Skeletal muscle tissue (tissue), 4 donors: ENCODE results near the gene PUM2. TPM values are rescaled to one million over a fixed set of nuclear protein-coding genes. Genes with fewer than 3 reads are reported as not detected.
"Not testable (repeated sequence)": the region's sequence is repeated elsewhere in the genome, so short reads cannot be mapped to it uniquely, and the experiment has no call there.

ENCODE experiments used
- H3K27ac ChIP-seq: one replicate; pipeline ENCODE4 v1.7.0; 2013; ENCODE audit warnings: mild to moderate bottlenecking, low read depth, low read length, inconsistent platforms
- H3K27me3 ChIP-seq, 3 donors: one replicate each; pipeline ENCODE4 v1.7.0; 2013; ENCODE audit warnings: low read length in 3 of 3; ENCODE audit not compliant: control insufficient read depth in 3 of 3, insufficient read depth in 3 of 3
- H3K36me3 ChIP-seq, 3 donors: one replicate each; pipeline ENCODE4 v1.7.0; 2013; ENCODE audit warnings: low read length in 3 of 3; ENCODE audit not compliant: control insufficient read depth in 3 of 3, insufficient read depth in 3 of 3
- H3K4me1 ChIP-seq, 3 donors: one replicate each; pipeline ENCODE4 v1.7.0; 2013; ENCODE audit warnings: low read length in 3 of 3, mild to moderate bottlenecking in 3 of 3; ENCODE audit not compliant: control insufficient read depth in 3 of 3, insufficient read depth in 3 of 3
- H3K4me3 ChIP-seq, 3 donors: one replicate each; pipeline ENCODE4 v1.7.0; 2013; ENCODE audit warnings: low read length in 3 of 3
- H3K9ac ChIP-seq, 3 donors: one replicate each; pipeline ENCODE4 v1.7.0; 2013; ENCODE audit warnings: low read length in 3 of 3, mild to moderate bottlenecking in 3 of 3, moderate library complexity in 2 of 3, low read depth in 1 of 3
- H3K9me3 ChIP-seq, 3 donors: one replicate each; pipeline ENCODE4 v1.7.0; 2013; ENCODE audit warnings: low read length in 3 of 3; ENCODE audit not compliant: control insufficient read depth in 3 of 3
- total RNA-seq: library from RNA; depleted of rRNA; stranded (reverse); fragments of >200 nt; gene quantifications from one replicate; pipeline ENCODE4 v1.2.3, GENCODE V29; 2014
- donor health status: Osteomylitis.

PUM2 gene
- total RNA-seq, 1 donor from 2014 or later, result 80.4 TPM

DNA sequence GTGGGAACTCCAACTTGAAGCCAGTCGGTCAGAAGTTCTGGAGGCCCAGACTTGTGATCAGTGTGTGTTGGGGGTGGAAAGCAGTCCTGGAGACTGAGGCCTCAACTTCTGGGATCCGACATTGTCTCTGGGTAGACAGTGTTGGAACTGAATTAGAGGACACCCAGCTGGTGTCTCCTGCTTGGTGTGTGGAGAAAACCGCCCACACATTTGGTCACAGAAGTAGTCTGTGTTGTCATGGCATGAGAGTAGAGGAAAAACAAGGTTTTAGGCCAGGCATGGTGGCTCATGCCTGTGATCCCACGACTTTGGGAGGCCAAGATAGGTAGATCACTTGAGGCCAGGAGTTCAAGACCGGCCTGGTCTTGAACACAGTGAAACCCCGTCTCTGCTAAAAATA lies 51.5 kb downstream of the PUM2 start:
- Histone ChIP-seq H3K36me3 (peaks cover 7 to 22% (median 15%) of the 10 kb centered on the region in 3 donors), H3K4me1 (no peaks in the 10 kb centered on the region), H3K9ac (no peak overlapping the region), H3K27ac (no peak overlapping the region), H3K27me3 (no peaks in the 10 kb centered on the region), H3K9me3 (no peaks in the 10 kb centered on the region), H3K4me3 (no peak overlapping the region)

DNA sequence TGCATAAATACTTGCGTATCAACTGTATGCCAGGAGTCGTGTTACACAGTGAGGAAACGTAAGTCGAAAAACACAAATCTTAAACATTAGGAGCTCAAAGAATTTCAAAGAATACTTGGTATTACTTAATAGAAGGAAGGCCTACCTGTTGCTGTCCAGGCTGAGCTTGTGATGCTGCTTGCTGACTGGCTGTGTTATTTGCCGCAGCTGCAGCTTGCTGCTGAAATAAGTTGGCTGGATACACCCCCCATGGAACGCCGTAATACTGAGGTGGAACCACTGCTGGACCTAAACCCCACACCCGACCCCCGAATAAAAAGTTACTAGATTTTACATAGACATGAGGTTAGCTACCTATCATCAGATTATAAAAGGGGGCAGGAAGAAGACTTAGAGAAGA lies 56.4 kb downstream of the PUM2 start:
- no peaks in the 10 kb centered on the region for H3K4me1 ChIP-seq
- H3K36me3 ChIP-seq, result peaks cover 10 to 27% (median 15%) of the 10 kb centered on the region in 3 donors
- no peak overlapping the region for H3K9ac ChIP-seq
- no peaks in the 10 kb centered on the region for H3K27me3 ChIP-seq
- H3K27ac ChIP-seq, result no peak overlapping the region
- H3K9me3 ChIP-seq, result no peaks in the 10 kb centered on the region
- H3K4me3 ChIP-seq, result no peak overlapping the region

DNA sequence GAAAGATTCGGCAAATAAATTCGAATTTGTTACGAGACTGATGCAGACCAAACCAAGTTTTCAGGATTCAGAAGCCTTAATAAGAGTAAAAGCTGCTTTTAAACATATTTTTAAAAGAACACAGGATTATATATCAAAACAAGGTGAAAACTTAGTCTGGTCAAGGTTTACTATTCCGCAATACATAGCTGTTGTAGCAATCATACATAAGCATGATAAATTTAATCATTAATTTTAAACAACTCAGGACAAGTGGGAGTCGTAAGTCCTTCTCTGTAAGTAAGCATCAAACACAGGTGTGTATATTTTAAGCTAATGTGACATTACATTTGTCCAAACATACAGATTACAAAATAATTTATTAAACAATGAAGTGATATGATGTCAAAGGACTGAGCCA lies 57.7 kb downstream of the PUM2 start:
- H3K36me3 ChIP-seq, result peaks cover 9 to 27% (median 10%) of the 10 kb centered on the region in 3 donors

DNA sequence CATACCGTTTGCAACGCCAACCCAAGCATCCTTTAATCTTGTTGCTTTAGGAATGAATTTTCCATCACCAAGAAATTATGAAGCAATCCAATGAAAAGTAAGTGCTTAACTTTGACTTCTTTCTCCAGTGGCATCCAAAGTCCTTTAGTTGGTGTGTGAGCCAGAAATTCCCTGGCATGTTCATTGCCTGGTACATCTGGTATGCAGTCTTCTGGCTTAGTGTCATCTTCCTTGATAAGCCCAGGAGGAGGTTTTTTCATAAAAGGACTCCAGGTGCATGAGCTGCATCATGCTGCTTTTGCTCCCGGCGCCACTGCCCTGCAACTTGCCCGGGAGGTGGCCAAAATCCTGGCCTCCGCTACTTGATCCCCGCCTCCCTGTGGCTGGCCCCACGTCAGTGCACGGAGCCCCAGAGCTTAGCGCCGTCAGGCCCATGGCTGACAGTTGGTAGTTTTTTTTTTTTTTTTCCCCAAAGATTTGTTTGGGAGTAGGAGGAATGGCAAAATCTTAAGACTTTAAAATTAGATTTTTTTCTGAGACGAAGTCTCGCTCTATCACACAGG lies 58.7 kb downstream of the PUM2 start:
- Histone ChIP-seq H3K9ac (no peak overlapping the region), H3K27ac (no peak overlapping the region), H3K27me3 (no peaks in the 10 kb centered on the region), H3K4me1 (no peaks in the 10 kb centered on the region), H3K9me3 (no peaks in the 10 kb centered on the region), H3K4me3 (no peak overlapping the region), H3K36me3 (peaks cover 6 to 18% (median 13%) of the 10 kb centered on the region in 3 donors)

More for the DNA sequence above, 57.7 kb downstream of the PUM2 start:
- Histone ChIP-seq H3K27ac (no peak overlapping the region), H3K4me3 (no peak overlapping the region), H3K9me3 (no peaks in the 10 kb centered on the region), H3K4me1 (no peaks in the 10 kb centered on the region), H3K27me3 (no peaks in the 10 kb centered on the region), H3K9ac (no peak overlapping the region)

DNA sequence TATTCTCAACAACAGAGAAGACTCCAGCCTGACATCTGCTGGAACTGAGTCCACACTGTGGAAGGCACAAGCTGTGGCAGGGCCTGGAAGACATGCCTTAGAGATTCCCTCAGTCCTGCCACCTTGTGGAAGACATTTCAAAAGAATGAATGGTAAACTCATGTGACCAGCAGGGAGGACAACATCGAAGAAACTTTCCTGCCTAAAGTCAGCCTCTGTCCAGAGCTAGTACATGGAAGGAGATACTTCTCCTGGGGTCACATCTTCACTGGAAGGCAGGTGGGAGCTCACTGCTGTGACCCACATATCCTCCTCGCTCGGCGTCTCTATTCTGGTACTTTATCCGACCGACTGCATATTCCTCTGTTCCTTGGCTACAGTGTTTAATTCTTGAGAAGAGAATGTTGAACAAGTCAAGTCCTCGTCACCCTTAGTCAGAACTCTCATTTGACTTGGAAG lies 59.5 kb downstream of the PUM2 start:
- Histone ChIP-seq H3K9ac (no peak overlapping the region), H3K4me3 (no peak overlapping the region), H3K27ac (no peak overlapping the region), H3K27me3 (no peaks in the 10 kb centered on the region), H3K4me1 (no peaks in the 10 kb centered on the region), H3K36me3 (peaks cover 2 to 14% (median 14%) of the 10 kb centered on the region in 3 donors), H3K9me3 (no peaks in the 10 kb centered on the region)

DNA sequence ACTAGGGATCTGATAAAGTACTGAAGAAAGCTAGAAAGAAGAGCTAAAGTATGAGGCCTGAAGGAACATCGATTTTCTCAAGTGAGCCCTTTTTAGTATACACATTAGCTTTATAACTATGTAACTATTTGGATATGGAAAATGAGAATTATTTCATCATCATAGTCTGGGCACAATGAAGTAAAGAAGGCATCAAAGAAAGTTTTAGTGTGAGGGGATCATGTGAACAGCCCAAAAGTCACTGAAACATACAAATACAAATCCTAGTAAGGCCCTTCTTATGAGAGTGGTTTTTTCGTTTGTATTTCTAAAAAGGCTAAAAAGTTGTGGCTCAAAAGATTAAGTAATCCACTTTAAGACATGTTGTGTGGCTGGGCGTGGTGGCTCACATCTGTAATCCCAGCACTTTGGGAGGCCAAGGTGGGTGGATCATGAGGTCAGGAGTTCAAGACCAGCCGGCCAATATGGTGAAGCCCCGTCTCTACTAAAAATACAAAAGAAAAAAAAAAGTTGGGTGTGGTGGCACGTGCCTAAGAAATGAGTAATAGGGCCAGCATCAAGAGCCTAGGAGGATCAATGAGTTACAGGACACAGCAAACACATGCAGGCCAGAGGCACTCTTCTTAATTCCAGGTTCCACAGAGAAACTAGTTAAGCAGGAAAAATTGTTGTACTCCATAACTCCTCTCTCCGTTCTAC lies 61.9 kb downstream of the PUM2 start:
- no peaks in the 10 kb centered on the region for H3K4me1 ChIP-seq
- no peak overlapping the region for H3K9ac ChIP-seq
- H3K27me3 ChIP-seq, result no peaks in the 10 kb centered on the region
- no peak overlapping the region for H3K27ac ChIP-seq
- no peaks in the 10 kb centered on the region for H3K9me3 ChIP-seq
- peaks cover 2 to 13% (median 8%) of the 10 kb centered on the region in 3 donors for H3K36me3 ChIP-seq
- no peak overlapping the region for H3K4me3 ChIP-seq

DNA sequence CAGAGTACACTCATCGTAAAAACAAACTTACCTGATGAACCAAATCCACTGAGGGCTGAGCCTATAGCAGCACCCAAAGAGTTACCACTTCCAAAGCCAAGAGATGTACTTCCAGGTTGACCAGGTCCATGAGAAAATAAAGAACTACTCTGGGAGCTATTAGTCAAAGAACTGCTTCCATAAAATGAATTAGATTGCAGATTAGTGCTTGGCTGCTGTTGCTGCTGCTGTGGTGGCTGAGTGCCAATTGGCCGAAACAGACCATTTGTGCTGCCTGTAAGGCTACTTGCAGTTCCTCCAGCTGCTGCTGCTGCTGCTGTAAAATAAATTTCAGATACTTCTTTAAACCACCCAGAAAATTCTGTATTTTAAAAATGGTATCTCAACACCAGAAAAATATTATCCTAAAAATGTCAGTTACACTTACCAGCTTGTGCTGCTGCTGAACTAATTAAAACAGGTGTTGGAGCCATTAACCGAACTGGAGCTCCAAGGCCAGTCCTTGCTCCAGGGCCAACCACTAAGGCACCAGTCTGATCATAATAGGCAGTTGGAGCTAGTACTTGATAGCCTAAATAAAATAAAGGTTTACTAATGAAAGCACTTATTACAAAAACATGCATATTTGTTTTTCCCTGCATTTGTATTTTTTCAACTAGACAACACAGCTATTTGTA lies 67.6 kb downstream of the PUM2 start:
- peaks cover 2 to 14% (median 13%) of the 10 kb centered on the region in 3 donors for H3K36me3 ChIP-seq

DNA sequence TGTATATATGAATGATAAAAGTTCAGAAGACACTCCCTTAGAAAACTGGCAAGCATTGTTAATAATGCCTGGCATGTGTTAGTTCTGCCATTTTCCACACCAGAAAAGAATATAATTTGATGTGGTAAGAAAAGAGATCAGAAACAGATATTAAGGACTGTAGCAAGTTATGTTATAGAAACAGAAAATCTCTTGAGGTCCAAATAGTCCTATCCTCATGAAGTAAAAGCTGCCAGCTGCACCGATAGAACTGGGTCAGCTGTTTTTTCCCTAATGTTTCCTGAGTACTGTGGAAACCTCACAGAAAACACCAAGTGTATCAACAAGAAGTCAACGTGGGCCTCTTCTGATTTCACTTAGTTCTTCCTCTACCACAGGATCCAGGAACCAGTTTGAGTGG lies 68.8 kb downstream of the PUM2 start:
- Histone ChIP-seq H3K9me3 (no peaks in the 10 kb centered on the region), H3K9ac (no peak overlapping the region), H3K4me1 (peaks cover 0 to 3% (median 0%) of the 10 kb centered on the region in 3 donors), H3K4me3 (no peak overlapping the region), H3K36me3 (peaks cover 2 to 14% (median 6%) of the 10 kb centered on the region in 3 donors), H3K27ac (no peak overlapping the region), H3K27me3 (no peaks in the 10 kb centered on the region)

More for the DNA sequence above, 67.6 kb downstream of the PUM2 start:
- no peak overlapping the region for H3K4me3 ChIP-seq
- no peak overlapping the region for H3K27ac ChIP-seq
- H3K9me3 ChIP-seq, result no peaks in the 10 kb centered on the region
- H3K9ac ChIP-seq, result no peak overlapping the region
- H3K27me3 ChIP-seq, result no peaks in the 10 kb centered on the region
- peaks cover 0 to 3% (median 0%) of the 10 kb centered on the region in 3 donors for H3K4me1 ChIP-seq

DNA sequence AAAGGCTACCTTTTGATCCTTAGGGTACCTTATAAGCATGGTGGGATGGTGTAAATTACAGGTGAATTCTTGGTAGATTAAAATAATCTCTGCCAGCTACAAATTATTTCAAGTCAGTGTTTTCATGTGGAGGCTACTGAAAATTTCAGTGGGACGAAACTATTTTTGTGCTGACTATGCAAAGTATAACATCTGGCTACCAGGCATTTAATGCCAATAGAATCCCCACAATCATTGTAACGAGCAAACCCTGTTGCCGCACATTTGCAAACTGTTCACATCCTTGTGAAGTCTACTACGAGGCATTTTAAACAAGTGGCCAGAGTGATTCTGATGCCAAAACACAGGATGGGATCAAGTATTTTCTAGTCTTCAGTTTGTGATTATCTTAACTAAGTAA lies 77.6 kb downstream of the PUM2 start:
- H3K36me3 ChIP-seq, result no peaks in the 10 kb centered on the region
- no peak overlapping the region for H3K4me3 ChIP-seq

DNA sequence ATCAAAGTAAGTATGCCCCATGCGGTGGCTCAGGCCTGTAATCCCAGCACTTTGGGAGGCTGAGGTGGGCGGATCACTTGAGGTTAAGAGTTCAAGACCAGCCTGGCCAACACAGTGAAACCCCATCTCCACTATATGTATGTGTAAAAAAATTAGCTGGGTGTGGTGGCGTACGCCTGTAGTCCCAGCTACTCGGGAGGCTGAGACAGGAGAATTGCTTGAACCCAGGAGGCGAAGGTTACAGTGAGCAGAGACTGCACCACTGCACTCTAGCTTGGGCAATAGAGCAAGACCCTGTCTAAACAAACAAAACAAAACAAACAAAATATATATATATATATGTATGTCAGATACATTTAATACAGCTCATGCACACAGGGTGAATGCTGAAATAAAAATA lies 82.3 kb downstream of the PUM2 start:
- H3K36me3 ChIP-seq, H3K4me1 ChIP-seq, H3K4me3 ChIP-seq, H3K9ac ChIP-seq, H3K27me3 ChIP-seq, H3K27ac ChIP-seq, H3K9me3 ChIP-seq: not testable (repeated sequence)

More for the DNA sequence above, 77.6 kb downstream of the PUM2 start:
- Histone ChIP-seq H3K9ac (no peak overlapping the region), H3K9me3 (no peaks in the 10 kb centered on the region), H3K4me1 (no peaks in the 10 kb centered on the region), H3K27me3 (no peaks in the 10 kb centered on the region), H3K27ac (no peak overlapping the region)
